ENCODE measurements around the gene CCNL2. TPM values are rescaled to one million over a fixed set of nuclear protein-coding genes. Genes with fewer than 3 reads are reported as not detected.

CCNL2 gene
- total RNA-seq, 1 donor from 2014 or later, result 266 TPM

DNA sequence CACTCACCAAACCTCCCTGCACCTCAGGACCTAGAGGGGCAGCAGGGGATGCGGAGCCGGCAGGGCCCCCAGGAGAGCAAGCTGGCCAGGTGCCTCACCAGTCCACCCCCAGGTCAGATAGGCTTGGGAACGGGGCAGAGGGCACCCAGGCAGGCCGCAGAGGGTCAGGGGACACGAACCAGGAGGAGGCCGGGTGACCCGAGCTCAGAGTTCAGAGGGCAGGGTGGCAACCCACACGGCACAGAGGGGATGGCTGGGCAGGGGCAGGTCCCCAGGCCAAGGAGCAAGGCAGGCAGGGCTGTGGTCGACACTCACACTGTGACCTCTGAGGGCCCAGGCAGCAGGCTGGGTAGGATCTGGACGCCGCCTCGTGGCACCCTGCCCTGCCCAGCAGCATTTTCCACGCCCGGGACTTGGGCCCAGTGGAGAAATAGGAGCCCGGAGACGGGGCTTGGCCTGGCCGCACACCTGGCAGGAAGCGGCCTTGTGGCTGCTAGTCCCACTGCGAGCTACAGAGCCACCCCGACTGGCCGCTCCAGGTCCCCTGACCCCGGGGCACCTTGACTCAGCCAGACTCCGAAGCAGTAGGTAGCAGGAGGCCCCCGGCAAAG, 55.2 kb downstream of the CCNL2 start:
- TF ChIP-seq, protein P1, sequence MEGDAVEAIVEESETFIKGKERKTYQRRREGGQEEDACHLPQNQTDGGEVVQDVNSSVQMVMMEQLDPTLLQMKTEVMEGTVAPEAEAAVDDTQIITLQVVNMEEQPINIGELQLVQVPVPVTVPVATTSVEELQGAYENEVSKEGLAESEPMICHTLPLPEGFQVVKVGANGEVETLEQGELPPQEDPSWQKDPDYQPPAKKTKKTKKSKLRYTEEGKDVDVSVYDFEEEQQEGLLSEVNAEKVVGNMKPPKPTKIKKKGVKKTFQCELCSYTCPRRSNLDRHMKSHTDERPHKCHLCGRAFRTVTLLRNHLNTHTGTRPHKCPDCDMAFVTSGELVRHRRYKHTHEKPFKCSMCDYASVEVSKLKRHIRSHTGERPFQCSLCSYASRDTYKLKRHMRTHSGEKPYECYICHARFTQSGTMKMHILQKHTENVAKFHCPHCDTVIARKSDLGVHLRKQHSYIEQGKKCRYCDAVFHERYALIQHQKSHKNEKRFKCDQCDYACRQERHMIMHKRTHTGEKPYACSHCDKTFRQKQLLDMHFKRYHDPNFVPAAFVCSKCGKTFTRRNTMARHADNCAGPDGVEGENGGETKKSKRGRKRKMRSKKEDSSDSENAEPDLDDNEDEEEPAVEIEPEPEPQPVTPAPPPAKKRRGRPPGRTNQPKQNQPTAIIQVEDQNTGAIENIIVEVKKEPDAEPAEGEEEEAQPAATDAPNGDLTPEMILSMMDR (IDR thresholded peaks at IDR 0.05; ENCODE audit: unreplicated experiment), result no peak

DNA sequence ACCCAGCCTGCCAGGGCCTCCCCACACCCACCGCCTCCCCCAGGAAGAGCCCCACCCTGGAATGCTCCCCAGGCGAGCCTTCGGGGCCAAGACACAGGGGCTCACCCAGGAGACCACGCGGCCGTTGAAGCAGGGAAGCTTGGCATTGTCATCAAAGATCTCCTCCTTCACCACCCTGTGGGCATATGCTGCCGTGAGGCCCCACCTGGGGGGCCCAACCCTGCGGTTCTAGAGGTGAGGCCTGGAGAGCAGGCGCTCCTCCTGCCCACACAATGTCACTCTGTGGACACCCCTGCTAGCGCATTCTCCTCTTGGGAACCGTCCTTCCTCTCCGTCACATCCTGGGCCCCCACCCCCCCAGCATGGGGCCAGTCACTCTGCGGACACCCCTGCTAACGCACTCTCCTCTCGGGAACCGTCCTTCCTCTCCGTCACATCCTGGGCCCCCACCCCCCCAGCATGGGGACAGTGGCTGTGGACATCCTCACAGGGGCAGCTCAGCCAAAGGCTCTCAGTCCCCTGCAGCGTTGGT, 56.5 kb downstream of the CCNL2 start:
- DNase-seq (ENCODE audit: low spot score), result no peak
- no peaks in the 10 kb centered on the region for H3K9me3 Mint-ChIP-seq (ENCODE audit: unreplicated experiment)
- TF ChIP-seq, protein P1 (IDR thresholded peaks at IDR 0.05; ENCODE audit: unreplicated experiment), result no peak
- peaks cover 10% of the 10 kb centered on the region for H3K36me3 Mint-ChIP-seq (ENCODE audit: low read depth, unreplicated experiment)
- no peak overlapping the region for H3K4me3 Mint-ChIP-seq (ENCODE audit: unreplicated experiment)
- peaks cover 13% of the 10 kb centered on the region for H3K27me3 Mint-ChIP-seq (ENCODE audit: unreplicated experiment)
- H3K27ac Mint-ChIP-seq (ENCODE audit: unreplicated experiment), result no peak overlapping the region
- no peaks in the 10 kb centered on the region for H3K4me1 Mint-ChIP-seq (ENCODE audit: unreplicated experiment)

More for the DNA sequence above, 55.2 kb downstream of the CCNL2 start:
- DNase-seq (ENCODE audit: low spot score), result no peak
- Mint-ChIP-seq H3K4me3 (ENCODE audit: unreplicated experiment) (no peak overlapping the region), H3K27me3 (ENCODE audit: unreplicated experiment) (peaks cover 15% of the 10 kb centered on the region), H3K9me3 (ENCODE audit: unreplicated experiment) (no peaks in the 10 kb centered on the region), H3K36me3 (ENCODE audit: low read depth, unreplicated experiment) (peaks cover 10% of the 10 kb centered on the region), H3K27ac (ENCODE audit: unreplicated experiment) (no peak overlapping the region), H3K4me1 (ENCODE audit: unreplicated experiment) (no peaks in the 10 kb centered on the region)

DNA sequence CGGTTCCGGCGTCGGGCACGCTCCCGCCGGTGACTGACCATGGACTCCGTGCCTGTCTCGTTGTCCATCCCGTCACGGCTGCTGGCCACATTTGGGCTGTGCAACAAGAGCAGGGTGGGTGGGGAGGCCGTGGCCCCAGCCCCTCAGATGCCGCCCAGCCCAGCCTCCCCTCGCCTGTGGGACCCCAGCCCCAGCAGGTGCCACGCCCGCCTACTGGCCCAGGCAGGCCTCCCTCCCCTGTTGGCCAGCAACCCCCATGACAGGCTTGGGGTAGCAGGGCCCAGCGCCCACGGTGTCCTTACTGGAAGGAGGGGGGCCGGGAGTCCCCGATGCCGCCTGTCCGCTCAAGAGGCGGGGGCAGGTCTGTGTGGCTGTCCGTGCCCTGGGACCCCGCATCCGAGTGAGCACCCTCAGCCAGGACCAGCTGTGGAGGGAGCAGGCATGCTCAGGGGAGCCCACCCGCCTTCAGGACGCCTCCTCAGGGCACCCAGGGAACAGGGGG, 57.0 kb downstream of the CCNL2 start:
- H3K4me1 Mint-ChIP-seq (ENCODE audit: unreplicated experiment), result no peaks in the 10 kb centered on the region
- H3K9me3 Mint-ChIP-seq (ENCODE audit: unreplicated experiment), result no peaks in the 10 kb centered on the region
- TF ChIP-seq, protein P1 (IDR thresholded peaks at IDR 0.05; ENCODE audit: unreplicated experiment), result no peak
- no peak overlapping the region for H3K4me3 Mint-ChIP-seq (ENCODE audit: unreplicated experiment)
- H3K27me3 Mint-ChIP-seq (ENCODE audit: unreplicated experiment), result peaks cover 13% of the 10 kb centered on the region
- H3K27ac Mint-ChIP-seq (ENCODE audit: unreplicated experiment), result no peak overlapping the region
- DNase-seq (ENCODE audit: low spot score), result no peak
- H3K36me3 Mint-ChIP-seq (ENCODE audit: low read depth, unreplicated experiment), result peaks cover 10% of the 10 kb centered on the region

DNA sequence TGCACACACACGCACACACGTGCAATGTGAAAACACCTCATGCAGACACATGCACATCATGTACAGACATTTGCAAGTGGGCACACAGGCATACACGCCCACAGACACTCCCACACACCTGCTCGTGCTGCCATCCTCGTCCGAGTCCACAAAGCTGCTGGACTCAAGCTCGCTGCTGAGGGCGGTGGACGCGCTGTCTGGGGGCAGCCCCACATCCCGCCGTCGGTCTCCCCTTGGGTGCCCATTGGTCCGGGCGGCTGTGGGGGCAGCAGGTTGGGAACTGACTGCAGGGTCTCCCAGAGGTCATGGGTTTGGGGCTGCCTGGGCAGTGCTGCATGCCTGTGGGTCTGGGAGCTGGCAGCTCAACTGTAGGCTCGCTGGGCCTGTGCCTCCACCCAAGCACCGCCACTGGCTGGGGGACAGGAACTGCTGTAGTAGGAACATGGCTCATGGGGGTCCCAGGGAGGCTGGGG, 57.5 kb downstream of the CCNL2 start:
- Mint-ChIP-seq H3K27me3 (ENCODE audit: unreplicated experiment) (peaks cover 8% of the 10 kb centered on the region), H3K4me3 (ENCODE audit: unreplicated experiment) (peak overlapping the region; percentile 78), H3K9me3 (ENCODE audit: unreplicated experiment) (no peaks in the 10 kb centered on the region), H3K27ac (ENCODE audit: unreplicated experiment) (no peak overlapping the region), H3K4me1 (ENCODE audit: unreplicated experiment) (no peaks in the 10 kb centered on the region), H3K36me3 (ENCODE audit: low read depth, unreplicated experiment) (peaks cover 10% of the 10 kb centered on the region)
- no peak for DNase-seq (ENCODE audit: low spot score)
- TF ChIP-seq, protein P1 (IDR thresholded peaks at IDR 0.05; ENCODE audit: unreplicated experiment), result no peak
